Measurements from ENCODE around the gene DNPH1.

DNPH1 gene

DNA sequence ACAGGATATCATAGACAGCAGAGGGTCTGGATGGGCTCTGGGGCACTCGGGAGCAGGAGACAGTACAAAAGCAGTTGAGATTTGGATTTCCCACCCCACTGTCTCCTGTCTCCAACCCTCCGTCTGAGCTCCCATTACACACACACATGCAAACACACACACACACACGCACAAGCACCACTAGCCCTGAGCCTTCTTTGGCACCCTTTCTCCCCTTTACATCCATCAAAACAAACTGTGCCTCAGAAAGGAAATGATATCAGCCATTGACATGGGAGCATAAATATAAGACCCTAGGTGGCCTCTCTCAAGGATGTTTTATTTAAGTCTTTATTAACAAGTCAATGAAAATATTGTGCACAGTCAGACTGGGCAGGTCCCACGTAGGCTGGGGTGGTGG is 31.5 kb upstream of the DNPH1 start:
- Histone ChIP-seq H3K27ac (ENCODE audit: low read depth, low read length, poor library complexity, severe bottlenecking) (no peak overlapping the region), H3K36me3 (ENCODE audit: insufficient read depth, low read length) (no peaks in the 10 kb centered on the region), H4K20me1 (ENCODE audit: insufficient read depth, low read length) (no peaks in the 10 kb centered on the region), H3K4me2 (ENCODE audit: low read length) (no peak overlapping the region), H3K9me2 (ENCODE audit: low read depth, low read length) (no peaks in the 10 kb centered on the region), H3K4me1 (ENCODE audit: insufficient read depth, low read length, severe bottlenecking) (no peaks in the 10 kb centered on the region), H3K4me3 (ENCODE audit: low read depth, low read length, poor library complexity, severe bottlenecking) (no peak overlapping the region), H3K27me3 (ENCODE audit: insufficient read depth, low read length) (no peaks in the 10 kb centered on the region; the same call in 1 of the 2 replicates), H3K9ac (ENCODE audit: low read length) (no peak overlapping the region), H2AFZ (ENCODE audit: low read length) (no peak overlapping the region), H3F3A (ENCODE audit: insufficient read depth, low read length) (no peaks in the 10 kb centered on the region), H3K9me3 (ENCODE audit: low read length) (no peaks in the 10 kb centered on the region), H3K79me2 (ENCODE audit: insufficient read depth, low read length) (no peaks in the 10 kb centered on the region)
- TF ChIP-seq CTCF (IDR thresholded peaks at IDR 0.05; ENCODE audit: low read length) = no peak
- no peak for TF ChIP-seq EZH2 (IDR thresholded peaks at IDR 0.05; ENCODE audit: borderline replicate concordance, low read length)

- no peak for TF ChIP-seq CTCF (IDR thresholded peaks at IDR 0.05; ENCODE audit: low read length)
Observed at GRCh38 chr6:43258807-43259686, 29.8 kb upstream of the DNPH1 start.

GRCh38 chr6:43258180-43258579 is 28.9 kb upstream of the DNPH1 start:
- Histone ChIP-seq H3K9me2 (ENCODE audit: low read depth, low read length) (no peaks in the 10 kb centered on the region), H3K79me2 (ENCODE audit: insufficient read depth, low read length) (no peaks in the 10 kb centered on the region), H3K36me3 (ENCODE audit: insufficient read depth, low read length) (no peaks in the 10 kb centered on the region), H3K9ac (ENCODE audit: low read length) (no peak overlapping the region), H3K9me3 (ENCODE audit: low read length) (no peaks in the 10 kb centered on the region), H3K27ac (ENCODE audit: low read depth, low read length, poor library complexity, severe bottlenecking) (no peak overlapping the region), H2AFZ (ENCODE audit: low read length) (no peak overlapping the region), H3K4me3 (ENCODE audit: low read depth, low read length, poor library complexity, severe bottlenecking) (no peak overlapping the region), H3K4me2 (ENCODE audit: low read length) (no peak overlapping the region), H3K4me1 (ENCODE audit: insufficient read depth, low read length, severe bottlenecking) (no peaks in the 10 kb centered on the region), H3F3A (ENCODE audit: insufficient read depth, low read length) (no peaks in the 10 kb centered on the region), H4K20me1 (ENCODE audit: insufficient read depth, low read length) (no peaks in the 10 kb centered on the region), H3K27me3 (ENCODE audit: insufficient read depth, low read length) (no peaks in the 10 kb centered on the region; the same call in 1 of the 2 replicates)
- TF ChIP-seq CTCF (IDR thresholded peaks at IDR 0.05; ENCODE audit: low read length) = no peak

More at GRCh38 chr6:43258807-43259686, 29.8 kb upstream of the DNPH1 start:
- no peaks in the 10 kb centered on the region for H3K9me3 ChIP-seq (ENCODE audit: low read length)
- no peaks in the 10 kb centered on the region; the same call in 1 of the 2 replicates for H3K27me3 ChIP-seq (ENCODE audit: insufficient read depth, low read length)
- no peaks in the 10 kb centered on the region for H3F3A ChIP-seq (ENCODE audit: insufficient read depth, low read length)
- H3K9me2 ChIP-seq (ENCODE audit: low read depth, low read length) = no peaks in the 10 kb centered on the region
- no peaks in the 10 kb centered on the region for H3K4me1 ChIP-seq (ENCODE audit: insufficient read depth, low read length, severe bottlenecking)
- H3K9ac ChIP-seq (ENCODE audit: low read length) = no peak overlapping the region
- no peak overlapping the region for H3K4me3 ChIP-seq (ENCODE audit: low read depth, low read length, poor library complexity, severe bottlenecking)
- no peaks in the 10 kb centered on the region for H3K36me3 ChIP-seq (ENCODE audit: insufficient read depth, low read length)
- no peak overlapping the region for H2AFZ ChIP-seq (ENCODE audit: low read length)
- no peaks in the 10 kb centered on the region for H4K20me1 ChIP-seq (ENCODE audit: insufficient read depth, low read length)
- H3K27ac ChIP-seq (ENCODE audit: low read depth, low read length, poor library complexity, severe bottlenecking) = no peak overlapping the region
- no peaks in the 10 kb centered on the region for H3K79me2 ChIP-seq (ENCODE audit: insufficient read depth, low read length)
- no peak overlapping the region for H3K4me2 ChIP-seq (ENCODE audit: low read length)

Data from OCI-LY1 (cell line).